Retinal pigment epithelial cell (primary cell): ENCODE measurements around the gene ACSF3.

Source experiments
- DNase-seq: peaks from one replicate; pipeline ENCODE4 v3.0.0-alpha.2; 2010; ENCODE audit warnings: low read depth
- H3K4me3 ChIP-seq: 2 replicates; pipeline ENCODE4 v1.5.1; 2011; ENCODE audit warnings: mild to moderate bottlenecking, low read length, control low read depth, moderate library complexity
- TF ChIP-seq, protein P1 (sequence below): conservative IDR thresholded peaks from 2 replicates; pipeline ENCODE4 v1.5.1; 2011; ENCODE audit warnings: low read depth, low read length, control low read depth, inconsistent platforms

ACSF3 gene

GRCh38 chr16:89096768-89097391 is 3.2 kb downstream of the ACSF3 start:
- TF ChIP-seq, protein P1, sequence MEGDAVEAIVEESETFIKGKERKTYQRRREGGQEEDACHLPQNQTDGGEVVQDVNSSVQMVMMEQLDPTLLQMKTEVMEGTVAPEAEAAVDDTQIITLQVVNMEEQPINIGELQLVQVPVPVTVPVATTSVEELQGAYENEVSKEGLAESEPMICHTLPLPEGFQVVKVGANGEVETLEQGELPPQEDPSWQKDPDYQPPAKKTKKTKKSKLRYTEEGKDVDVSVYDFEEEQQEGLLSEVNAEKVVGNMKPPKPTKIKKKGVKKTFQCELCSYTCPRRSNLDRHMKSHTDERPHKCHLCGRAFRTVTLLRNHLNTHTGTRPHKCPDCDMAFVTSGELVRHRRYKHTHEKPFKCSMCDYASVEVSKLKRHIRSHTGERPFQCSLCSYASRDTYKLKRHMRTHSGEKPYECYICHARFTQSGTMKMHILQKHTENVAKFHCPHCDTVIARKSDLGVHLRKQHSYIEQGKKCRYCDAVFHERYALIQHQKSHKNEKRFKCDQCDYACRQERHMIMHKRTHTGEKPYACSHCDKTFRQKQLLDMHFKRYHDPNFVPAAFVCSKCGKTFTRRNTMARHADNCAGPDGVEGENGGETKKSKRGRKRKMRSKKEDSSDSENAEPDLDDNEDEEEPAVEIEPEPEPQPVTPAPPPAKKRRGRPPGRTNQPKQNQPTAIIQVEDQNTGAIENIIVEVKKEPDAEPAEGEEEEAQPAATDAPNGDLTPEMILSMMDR, result no peak
- no peak for DNase-seq
- no peak overlapping the region for H3K4me3 ChIP-seq

DNA sequence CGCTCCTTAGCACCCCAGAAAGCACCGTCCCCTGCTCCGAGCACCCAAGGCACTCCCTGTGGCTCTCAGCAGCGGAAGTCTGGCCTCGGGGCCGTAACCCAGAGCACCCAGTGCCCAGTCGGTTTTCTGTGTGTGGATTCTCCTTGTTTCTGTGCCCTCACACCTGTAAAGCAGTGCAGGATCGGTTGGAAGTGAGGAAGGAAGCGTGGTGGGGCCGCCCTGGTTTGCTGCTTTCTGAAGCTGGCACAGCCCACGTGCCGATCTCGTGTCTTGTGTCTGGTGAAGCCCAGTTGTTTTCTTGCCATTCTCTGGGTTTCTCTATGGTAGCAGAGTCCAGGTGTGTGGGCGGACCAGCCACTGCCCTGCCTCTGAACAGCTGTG is 3.7 kb downstream of the ACSF3 start:
- no peak overlapping the region for H3K4me3 ChIP-seq
- TF ChIP-seq, protein P1, result no peak
- no peak for DNase-seq

DNA sequence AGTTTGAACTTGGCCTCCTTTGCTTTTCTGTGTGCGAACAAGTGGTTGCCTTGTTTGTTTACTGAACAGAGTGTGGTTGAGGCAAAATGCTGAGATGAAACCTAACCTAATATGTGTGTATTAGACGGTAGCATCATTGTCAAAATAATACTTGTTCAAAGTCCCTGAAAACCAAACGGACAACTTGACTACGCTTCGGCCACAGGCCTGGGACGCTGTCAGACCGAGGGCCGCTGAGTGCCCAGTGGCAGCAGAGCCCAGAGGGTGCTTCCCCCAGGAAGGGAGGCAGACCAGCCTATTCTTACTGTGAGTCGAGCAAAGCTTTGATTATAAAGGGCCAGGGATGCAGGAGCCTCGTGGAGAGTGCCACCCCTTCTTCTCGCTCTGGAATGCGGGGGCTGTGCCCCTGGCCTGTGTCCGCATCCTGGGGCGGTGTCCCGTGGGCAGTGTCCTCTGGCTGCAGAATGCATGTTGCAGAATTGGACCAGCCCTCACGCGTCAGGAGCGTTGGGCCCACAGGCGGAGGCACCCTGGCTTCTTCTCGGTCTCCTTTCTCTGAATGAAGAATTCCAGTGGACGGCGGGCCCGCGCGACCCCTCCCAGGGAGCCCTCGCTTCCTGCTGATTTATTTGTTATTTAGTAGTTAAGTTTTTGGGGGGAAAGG is 5.2 kb downstream of the ACSF3 start:
- H3K4me3 ChIP-seq, result no peak overlapping the region
- TF ChIP-seq, protein P1, result no peak
- no peak for DNase-seq

DNA sequence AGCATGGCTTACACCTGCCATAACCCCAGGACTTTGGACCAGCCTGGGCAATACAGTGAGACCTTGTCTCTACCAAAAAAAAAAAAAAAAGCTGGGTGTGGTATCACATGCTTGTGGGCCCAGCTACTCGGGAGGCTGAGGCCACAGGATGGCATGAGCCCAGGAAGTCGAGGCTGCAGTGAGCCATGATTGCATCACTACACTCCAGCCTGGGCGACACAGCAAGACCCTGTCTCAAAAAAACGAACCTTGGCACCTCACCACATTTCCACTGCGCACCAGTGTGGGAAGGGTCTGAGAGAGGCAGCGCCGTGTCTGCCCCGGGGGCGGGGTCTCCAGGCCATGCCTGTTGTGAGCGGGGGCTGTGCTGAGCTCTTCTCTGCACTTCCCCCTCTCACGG is 6.3 kb downstream of the ACSF3 start:
- DNase-seq, result no peak
- TF ChIP-seq, protein P1, result no peak
- no peak overlapping the region for H3K4me3 ChIP-seq

- TF ChIP-seq, protein P1, result no peak
- no peak overlapping the region for H3K4me3 ChIP-seq
- no peak for DNase-seq
These were observed 7.1 kb downstream of the ACSF3 start for GRCh38 chr16:89100601-89101302.

GRCh38 chr16:89101303-89102040 is 7.8 kb downstream of the ACSF3 start:
- TF ChIP-seq, protein P1, result no peak
- H3K4me3 ChIP-seq, result no peak overlapping the region
- no peak for DNase-seq
